Stimulated activated CD4-positive, alpha-beta T cell treated with anti-CD3 and anti-CD28 coated beads, Interleukin-1b, Interleukin-23, amount 100 ng/mL, for 24 hours (primary cell): ENCODE results near the gene CREM.
"Not testable (repeated sequence)": the region's sequence is repeated elsewhere in the genome, so short reads cannot be mapped to it uniquely, and the experiment has no call there.

Experiments used
- DNase-seq, 4 experiments: peaks; one replicate each; pipeline ENCODE4 v3.0.0-alpha.2; 2020; ENCODE audit warnings: low read depth in 4 of 4, low spot score in 1 of 4

Gene CREM

DNA sequence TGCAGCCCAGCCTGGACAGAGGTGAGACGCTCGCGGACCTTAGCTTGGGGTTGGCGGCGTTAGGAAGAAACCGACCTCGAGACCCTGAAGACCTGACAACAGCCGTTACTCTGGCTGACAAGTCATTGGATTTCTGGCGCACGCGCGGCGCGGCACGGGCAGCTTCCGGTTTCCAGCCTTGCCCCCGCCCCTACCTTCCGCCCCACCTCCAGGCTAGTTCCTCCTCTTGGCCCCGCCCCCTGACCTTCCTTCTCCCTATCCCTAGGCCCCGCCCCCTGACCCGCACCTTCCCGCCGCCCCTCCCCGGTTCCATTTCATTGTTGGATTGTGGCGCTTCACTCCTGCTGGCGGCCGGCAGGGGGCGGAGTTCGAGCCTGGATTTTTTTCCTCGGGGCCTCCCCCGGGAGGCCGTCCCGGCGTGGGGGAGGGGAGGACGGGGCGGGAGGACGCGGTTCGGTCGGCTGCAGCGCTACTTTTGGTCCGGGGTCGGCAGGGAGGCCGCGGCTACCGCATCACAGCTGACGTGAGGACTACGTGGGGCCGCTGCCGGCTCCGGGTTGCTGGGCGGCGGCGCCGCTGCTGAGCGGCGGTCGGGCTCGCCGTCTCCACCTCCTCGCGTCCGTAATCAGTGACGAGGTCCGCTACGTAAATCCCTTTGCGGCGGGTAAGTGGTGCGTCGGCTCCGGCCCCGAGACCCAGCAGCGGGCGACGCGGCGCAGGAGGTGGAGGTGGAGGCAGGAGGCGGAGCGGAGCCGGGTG is at the start of gene CREM:
Gene CREM (plus strand): TSS at position 317 of the 759 bp plus-strand sequence. CDS start 10,990 bp downstream, outside the sequence.
- DNase-seq = peak; percentile 100

- DNase-seq = no peak
Observed at GRCh38 chr10:35079265-35079664, 47.4 kb upstream of the CREM start.

DNA sequence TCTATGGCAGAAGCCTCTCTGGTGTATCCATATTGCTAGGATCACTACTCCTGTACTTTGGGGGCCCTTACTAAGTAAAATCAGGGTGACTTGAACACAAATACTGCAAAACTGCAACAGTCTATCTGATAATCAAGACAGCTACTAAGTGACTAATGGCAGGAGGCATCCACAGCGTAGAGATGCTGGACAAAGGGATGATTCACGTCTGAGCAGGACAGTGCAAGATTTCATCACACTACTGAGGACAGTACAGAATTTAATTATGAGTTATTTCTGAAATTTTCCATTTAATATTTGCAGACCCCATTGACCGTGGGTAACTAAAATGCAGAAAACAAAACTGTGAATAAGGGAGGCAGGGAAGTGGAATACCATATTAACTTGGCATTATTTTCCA is 46.9 kb upstream of the CREM start:
- DNase-seq = no peak

DNA sequence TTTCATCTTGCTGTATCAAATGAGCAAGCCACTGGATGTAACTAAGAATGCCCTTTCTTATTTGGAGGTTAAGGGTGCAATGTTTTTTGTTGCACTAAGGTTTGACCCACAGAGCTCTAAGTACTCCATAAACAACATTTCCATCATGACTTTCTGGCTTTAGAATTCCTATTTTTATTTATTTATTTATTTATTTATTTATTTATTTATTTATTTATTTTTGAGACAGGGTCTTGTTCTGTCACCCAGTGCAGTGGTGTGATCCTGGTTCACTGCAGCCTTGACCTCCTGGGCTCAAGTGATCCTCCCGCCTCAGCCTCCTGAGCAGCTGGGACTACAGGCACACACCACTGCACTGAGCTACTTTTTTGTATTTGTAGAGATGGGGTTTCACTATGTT is 46.4 kb upstream of the CREM start:
- DNase-seq = not testable (repeated sequence)

DNA sequence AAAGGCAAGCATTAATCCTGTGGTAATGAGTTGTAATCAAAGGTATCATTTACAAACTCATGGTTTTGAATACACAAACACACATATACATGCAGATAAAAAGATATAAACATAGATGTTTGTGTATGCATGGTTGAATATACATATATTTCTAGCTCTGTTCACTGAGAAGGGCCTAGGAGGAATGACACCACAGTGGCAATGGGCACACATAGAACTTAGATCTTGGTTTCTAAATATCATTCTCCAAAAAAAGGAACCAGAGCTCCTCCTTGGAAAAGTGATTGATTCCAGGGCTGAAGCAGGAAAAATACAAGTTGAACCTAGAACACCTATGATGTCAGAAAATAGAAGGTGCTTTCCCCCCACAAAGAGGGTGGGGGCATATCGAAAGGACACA is 43.4 kb upstream of the CREM start:
- no peak for DNase-seq

- no peak for DNase-seq
Observed at GRCh38 chr10:35089611-35090161, 37.0 kb upstream of the CREM start.

DNA sequence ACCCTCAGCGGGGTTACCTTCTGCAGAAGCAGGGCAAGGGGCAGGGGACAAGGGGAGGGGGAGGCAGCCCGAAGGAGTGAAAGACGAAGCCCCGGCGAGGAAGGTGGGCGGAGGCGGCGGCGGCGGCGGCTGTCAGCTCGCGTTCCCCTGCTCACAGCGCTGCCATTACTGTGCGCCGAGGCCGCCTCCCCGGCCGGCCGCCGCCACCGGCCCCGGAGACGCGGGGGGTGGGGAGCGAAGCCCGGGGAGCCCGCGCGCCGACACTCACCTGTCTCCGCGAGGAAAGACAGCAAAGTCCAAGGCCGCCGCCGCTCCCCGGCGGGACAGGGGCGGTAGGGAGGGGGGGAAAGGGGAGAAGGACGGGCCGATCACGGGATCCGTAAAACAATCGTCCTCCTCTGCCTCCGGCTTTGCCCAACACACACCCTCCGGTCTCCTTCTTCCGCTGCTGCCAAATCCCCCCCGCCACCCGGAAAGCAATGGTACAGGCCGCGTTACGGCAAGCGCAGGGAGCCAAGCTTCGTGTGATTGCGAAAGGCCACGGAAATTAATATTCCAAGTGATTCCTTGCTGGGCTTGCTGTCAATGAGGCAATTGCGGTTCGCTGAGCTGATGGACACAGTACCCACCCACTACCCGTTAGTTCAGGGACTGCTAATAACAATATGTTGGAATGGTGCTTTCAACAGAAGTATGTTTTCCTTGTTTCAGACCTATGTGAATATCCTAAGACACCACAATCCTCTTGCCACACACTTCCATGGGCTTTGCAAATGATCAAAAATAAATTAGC is 36.3 kb upstream of the CREM start, which contains the start of gene CUL2:
Gene CUL2 (minus strand): TSS at position 180 of the 793 bp plus-strand sequence. CDS start 19,024 bp downstream, outside the sequence.
- DNase-seq = peak; percentile 76 to 87 (median 80)

DNA sequence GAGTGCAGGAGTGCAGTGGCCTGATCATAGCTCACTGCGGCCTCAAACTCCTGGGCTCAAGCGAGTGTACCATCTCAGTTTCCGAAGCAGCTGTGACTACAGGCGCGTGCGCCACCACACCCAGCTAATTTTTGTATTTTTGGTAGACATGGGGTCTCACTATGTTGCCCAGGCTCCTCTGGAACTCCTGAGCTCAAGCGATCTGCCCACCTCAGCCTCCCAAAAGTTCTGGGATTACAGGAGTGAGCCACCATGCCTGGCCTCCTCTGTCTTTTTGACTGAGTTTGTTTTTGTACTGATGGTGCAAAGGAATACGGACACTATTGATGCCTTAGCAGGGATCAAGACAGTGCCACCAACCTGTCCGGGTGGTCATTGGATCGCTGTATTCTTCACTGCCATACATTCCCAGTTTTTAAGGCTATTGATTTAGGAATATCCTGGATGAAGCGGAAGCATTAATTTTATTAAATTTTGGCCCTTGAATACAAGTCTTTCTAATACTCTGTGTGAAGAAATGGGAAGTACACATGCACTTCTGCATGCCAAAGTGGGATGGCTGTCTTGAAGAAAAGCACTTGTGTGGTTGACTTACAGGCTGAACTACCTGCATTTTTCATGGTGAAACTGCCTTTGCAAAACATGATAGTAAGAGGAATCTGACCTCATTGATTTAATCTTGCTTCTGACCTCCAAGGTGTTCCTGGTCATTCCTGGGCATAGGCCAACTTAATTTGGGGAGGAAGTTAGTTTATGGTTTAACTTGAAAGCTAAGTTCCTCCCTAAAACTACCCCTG is 34.5 kb upstream of the CREM start:
- no peak for DNase-seq

DNA sequence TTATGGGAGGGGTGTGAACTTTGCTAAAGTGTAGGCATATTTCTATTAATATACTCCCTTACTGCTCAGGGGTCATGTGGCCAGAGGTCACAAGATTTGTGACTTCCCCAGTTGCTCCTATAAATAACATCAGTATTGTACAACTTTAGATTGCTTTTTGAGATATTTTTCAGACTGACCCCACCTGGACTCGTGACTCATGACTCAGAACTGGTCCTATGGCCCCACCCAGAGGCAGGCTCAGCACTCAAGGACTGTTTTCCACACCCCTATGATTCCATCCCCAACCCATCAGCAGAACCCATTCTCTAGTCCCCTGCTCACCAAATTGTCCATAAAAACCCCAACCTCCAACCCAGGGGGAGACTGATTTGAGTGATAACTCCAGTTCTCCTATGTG is 33.8 kb upstream of the CREM start:
- no peak for DNase-seq

DNA sequence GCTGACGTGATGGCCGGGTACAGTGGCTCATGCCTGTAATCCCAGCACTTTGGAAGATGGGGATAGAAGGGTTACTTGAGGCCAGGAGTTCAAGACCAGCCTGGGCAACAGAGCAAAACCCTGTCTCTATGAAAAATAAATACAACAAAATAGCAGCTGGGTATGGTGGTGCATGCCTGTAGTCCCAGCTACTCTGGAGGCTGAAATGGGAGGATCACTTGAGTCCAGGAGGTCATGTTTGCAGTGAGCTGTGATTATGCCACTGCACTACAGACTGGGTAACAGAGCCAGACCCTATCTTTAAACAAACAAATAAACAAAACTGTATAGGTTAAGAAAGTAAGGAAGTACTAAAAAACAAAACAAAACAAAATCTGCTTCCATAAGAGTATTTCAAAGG is 30.3 kb upstream of the CREM start:
- no peak for DNase-seq

DNA sequence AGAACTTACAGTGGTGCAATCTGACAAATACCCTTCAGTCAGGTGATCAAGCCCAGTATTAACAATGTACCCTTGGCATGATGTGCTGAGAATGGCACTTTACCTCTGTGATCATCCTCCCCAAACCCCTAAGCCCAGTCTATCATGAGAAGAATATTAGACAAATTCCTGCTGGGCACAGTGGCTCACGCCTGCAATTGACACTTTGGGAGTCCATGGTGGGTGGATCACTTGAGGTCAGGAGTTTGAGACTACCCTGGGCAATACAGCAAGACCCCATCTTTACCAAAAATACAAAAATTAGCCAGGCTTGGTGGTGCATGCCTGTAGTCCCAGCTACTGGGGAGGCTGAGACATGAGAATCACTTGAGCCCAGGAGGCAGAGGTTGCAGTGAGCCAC is 29.1 kb upstream of the CREM start:
- no peak for DNase-seq

- no peak for DNase-seq
Observed at GRCh38 chr10:35103882-35104281, 22.8 kb upstream of the CREM start.

DNA sequence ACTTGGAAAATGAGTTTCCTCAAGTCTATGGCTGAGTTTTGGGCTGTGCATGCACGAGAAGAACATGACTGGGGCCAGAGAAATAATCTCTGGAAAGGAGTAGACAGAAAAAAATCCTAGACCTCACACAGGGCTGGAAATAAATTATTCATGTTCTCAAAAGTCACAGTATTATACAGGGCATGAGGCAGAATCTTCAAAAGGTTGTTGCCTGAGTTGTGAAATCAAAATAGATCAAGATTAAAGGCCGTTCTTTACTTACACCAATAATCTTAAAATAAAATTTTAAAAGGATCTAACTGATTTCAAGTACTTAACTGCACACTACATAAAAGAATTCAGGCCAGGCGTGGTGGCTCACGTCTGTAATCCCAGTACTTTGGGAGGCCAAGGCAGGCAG is 14.1 kb upstream of the CREM start:
- no peak for DNase-seq

DNA sequence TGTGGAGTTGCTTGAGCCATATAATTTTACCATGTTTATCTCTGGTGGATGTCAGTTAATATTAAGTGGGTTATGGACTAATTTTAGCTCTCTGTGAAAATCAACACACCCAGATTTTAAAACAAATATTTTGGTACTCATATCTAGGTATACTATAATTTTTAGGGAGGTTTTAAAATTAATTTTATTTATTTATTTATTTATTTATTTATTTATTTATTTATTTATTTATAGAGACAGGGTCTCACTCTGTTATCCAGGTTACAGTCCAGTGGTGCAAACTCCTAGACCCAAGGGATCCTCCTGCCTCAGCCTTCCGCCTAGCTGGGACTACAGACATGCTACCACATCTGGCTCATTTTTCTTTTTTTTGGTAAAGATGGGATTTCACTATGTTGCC is 7.3 kb upstream of the CREM start:
- no peak for DNase-seq

GRCh38 chr10:35124540-35124939 is 2.1 kb upstream of the CREM start:
- no peak for DNase-seq

DNA sequence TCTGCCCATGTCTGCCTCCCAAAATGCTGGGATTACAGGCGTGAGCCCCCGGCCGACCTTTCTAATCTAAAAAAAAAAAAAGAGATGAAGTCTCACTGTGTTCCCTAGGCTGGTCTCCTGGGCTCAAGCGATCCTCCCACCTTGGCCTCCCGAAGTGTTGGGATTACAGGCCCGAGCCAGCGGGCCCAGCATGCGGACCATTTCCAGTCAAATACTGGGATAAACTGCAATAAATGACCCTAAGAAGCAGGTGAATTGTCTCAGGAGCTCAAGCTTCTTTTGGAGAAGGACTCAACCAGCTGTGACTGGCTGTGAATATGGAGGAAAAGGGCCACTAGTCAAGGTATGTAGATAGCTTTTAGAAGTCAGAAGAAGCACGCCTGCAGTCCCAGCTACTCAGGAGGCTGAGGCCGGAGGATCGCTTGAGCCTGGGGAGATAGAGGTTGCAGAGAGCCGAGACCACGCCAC is 550 bp upstream of the CREM start:
- no peak for DNase-seq

DNA sequence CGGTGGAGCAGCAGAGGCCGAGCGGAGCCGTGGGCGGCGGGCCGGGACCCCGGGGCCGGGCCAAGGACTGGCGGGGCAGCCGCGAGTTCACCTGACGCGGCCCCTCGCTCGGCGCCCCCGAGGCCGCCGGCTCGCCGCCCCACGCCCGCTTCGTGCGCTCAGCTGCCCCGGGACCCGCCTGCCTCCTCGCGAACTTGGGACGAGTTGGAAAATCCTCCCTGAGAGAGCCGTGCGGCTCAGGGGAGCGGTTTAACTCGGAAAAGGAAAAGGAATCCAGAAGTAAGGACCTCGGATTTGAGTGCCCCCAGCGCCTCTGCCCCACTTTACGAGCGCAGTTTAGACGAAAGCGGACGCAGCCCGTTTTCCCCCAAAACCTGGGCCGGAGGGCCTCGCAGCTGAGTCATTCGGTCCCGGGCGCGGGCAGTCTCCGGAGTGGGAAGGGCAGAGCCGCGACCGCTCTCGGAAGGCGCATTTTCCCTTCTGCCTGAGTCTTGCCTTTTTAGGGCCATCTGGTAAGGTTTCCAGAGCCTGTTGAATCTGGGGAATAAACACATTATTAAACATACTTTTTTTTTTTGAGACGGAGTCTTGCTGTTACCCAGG is 744 bp downstream of the CREM start:
- DNase-seq = peak; percentile 35 to 54 (median 38)

DNA sequence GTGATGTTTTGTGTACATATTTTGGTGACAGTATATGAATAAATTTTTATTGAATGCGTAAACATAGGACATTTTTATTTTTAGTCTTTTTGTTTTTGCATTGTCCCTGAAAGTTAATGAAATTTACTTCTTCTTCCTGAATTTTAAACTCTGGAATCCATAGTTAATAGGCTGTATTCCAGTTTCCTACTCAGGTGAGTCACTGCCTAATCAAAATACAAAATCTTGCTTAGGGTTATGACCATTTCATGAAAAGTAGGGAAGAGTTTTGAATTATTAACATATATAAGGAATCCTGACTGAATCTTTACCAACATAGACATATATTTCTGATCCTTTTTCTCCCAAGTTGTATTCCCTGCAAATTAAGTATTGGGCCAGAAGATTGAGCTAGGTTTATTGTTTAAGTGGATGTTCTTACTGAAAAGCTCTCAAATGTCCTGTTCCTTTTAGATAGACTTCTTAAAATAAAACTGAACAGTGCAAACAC is 2.6 kb downstream of the CREM start:
- DNase-seq = no peak

DNA sequence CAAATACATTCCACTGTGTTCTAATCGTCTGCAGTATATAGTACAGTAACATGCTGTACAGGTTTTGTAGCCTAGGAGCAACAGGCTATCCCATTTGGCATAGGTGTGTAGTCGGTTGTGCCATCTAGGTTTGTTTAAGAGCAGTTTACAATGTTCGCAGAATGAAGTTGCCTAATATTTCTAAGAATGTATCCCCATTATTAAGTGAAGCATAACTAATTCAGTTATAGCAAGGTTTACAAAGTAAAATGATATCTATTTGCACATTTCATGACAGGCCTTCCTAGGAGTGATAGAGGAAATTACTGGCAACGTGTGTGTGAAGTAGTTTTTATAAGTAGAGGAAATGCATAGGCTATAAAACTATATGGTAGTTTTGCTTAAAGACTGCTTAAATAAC is 4.0 kb downstream of the CREM start:
- no peak for DNase-seq

DNA sequence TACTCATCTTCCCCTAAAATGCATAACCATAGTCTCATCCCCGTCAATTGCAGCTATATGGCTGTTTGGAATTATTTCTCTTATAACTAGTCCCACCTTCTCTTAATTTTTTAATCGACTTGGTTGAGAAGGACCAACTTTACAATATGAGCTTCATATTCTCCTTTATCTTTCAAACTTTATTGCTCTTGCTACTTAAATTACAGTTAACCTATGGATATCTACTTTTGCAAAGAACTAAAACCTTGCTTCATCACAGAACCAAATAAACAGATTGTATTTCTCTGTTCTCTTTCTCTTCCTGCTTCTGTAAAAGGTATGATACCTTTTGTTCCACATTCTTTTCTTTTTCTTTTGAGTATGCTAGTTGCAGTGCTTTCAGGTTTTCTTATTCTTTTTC is 6.1 kb downstream of the CREM start:
- no peak for DNase-seq

DNA sequence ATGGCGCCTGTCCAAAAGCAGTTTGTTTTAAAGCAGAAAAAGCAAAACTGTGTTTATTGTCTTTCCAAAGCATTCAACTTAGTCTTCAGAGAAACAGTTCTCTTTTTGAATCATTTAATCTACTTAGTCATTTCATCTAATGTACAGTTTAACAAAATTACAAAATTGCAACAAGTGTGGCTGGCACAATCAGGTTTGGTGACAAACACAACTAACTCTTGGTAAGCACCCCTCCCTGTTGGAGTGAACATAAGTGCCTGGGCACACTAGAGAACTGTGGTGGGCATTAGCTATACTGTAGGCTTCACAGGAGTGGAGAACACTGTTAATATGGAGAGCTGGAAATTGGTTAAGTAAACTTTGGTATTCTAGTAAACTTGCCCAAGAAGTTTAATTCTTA is 6.9 kb downstream of the CREM start:
- DNase-seq = no peak
